HG02571 (cell line): ENCODE data around the gene TBC1D5.
A peak's percentile ranks its signal among the peaks of the same experiment; 100 is the strongest.

Experiments
- ATAC-seq: cut with Tn5 transposase; IDR thresholded peaks from one replicate; pipeline ENCODE4 v1.9.1; 2021; ENCODE audit warnings: mild to moderate bottlenecking, moderate library complexity; ENCODE audit not compliant: unreplicated experiment

Gene TBC1D5

GRCh38 chr3:17243621-17244020, 498.8 kb downstream of the TBC1D5 start:
- no peak for ATAC-seq

- no peak for ATAC-seq
These were observed 503.0 kb downstream of the TBC1D5 start for GRCh38 chr3:17239417-17239816.

GRCh38 chr3:17238023-17238422, 504.4 kb downstream of the TBC1D5 start:
- ATAC-seq, result no peak

- ATAC-seq, result no peak
These were observed 507.1 kb downstream of the TBC1D5 start for GRCh38 chr3:17235310-17235709.

- no peak for ATAC-seq
These were observed 508.0 kb downstream of the TBC1D5 start for GRCh38 chr3:17234382-17234781.

- ATAC-seq, result peak; percentile 71
These were observed 509.0 kb downstream of the TBC1D5 start for GRCh38 chr3:17233398-17233800.

GRCh38 chr3:17232442-17232841, 510.0 kb downstream of the TBC1D5 start:
- ATAC-seq, result no peak

GRCh38 chr3:17231537-17232261, 510.7 kb downstream of the TBC1D5 start:
- no peak for ATAC-seq

- ATAC-seq, result no peak
These were observed 515.0 kb downstream of the TBC1D5 start for GRCh38 chr3:17227472-17227871.

GRCh38 chr3:17221529-17221928, 520.9 kb downstream of the TBC1D5 start:
- no peak for ATAC-seq

- ATAC-seq, result no peak
These were observed 522.8 kb downstream of the TBC1D5 start for GRCh38 chr3:17219593-17219992.

- ATAC-seq, result no peak
These were observed 523.8 kb downstream of the TBC1D5 start for GRCh38 chr3:17218587-17218986.

- ATAC-seq, result no peak
These were observed 524.8 kb downstream of the TBC1D5 start for GRCh38 chr3:17217588-17217987.

GRCh38 chr3:17213102-17213501, 529.3 kb downstream of the TBC1D5 start:
- no peak for ATAC-seq

- no peak for ATAC-seq
These were observed 534.5 kb downstream of the TBC1D5 start for GRCh38 chr3:17207979-17208378.

GRCh38 chr3:17207019-17207418, 535.4 kb downstream of the TBC1D5 start:
- ATAC-seq, result no peak

GRCh38 chr3:17204049-17204650, 538.3 kb downstream of the TBC1D5 start:
- ATAC-seq, result no peak

GRCh38 chr3:17201538-17201937, 540.9 kb downstream of the TBC1D5 start:
- no peak for ATAC-seq

- ATAC-seq, result peak; percentile 73
These were observed 546.4 kb downstream of the TBC1D5 start for GRCh38 chr3:17195856-17196604.

GRCh38 chr3:17195192-17195611, 547.2 kb downstream of the TBC1D5 start:
- peak; percentile 89 for ATAC-seq

- ATAC-seq, result no peak
These were observed 548.3 kb downstream of the TBC1D5 start for GRCh38 chr3:17194116-17194515.

- no peak for ATAC-seq
These were observed 549.4 kb downstream of the TBC1D5 start for GRCh38 chr3:17192995-17193394.
